PC-3 (cell line): Measurements from ENCODE around the gene CCDC141. TPM values are rescaled to one million over a fixed set of nuclear protein-coding genes. Genes with fewer than 3 reads are reported as not detected.

ENCODE experiments used
- ATAC-seq: fragments of 200-7000 bp; cut with Tn5 transposase; 2 replicates; pipeline ENCODE4 v1.9.1; 2020; ENCODE audit warnings: mild to moderate bottlenecking, moderate library complexity
- BruUV-seq: library from RNA; stranded (reverse); fragments of 400-500 nt; replicated peaks from 2 replicates; lab custom pipeline; 2021; lab: Mats Ljungman, UMichigan
- CTCF ChIA-PET: fragments of 300-600 bp; sonication (Branson Sonifier 250); formaldehyde crosslinking; loops from one replicate; lab custom pipeline; 2022; ENCODE audit warnings: antibody characterized with exemption; lab: Charles Lee
- POLR2A ChIA-PET: fragments of 300-600 bp; sonication (Branson Sonifier 250); formaldehyde crosslinking; loops from one replicate; lab custom pipeline; 2022; ENCODE audit warnings: antibody characterized with exemption; ENCODE audit not compliant: unreplicated experiment; lab: Charles Lee
- DNase-seq: peaks from one replicate; pipeline ENCODE4 v3.0.0-alpha.2; 2015
- H2AFZ ChIP-seq: fragments of 300-600 bp; sonication (generic); 2 replicates; pipeline ENCODE4 v1.6.0; 2016; ENCODE audit warnings: antibody characterized with exemption, low read length
- H3F3A ChIP-seq: fragments of 300-600 bp; sonication (generic); one replicate; pipeline ENCODE4 v1.6.0; 2017; ENCODE audit warnings: antibody characterized with exemption, low read length, control low read depth, mild to moderate bottlenecking; ENCODE audit not compliant: unreplicated experiment
- H3K27ac ChIP-seq: fragments of 300-600 bp; sonication (generic); 2 replicates; pipeline ENCODE4 v1.5.1; 2016; ENCODE audit warnings: mild to moderate bottlenecking, low read length
- H3K27me3 ChIP-seq: fragments of 300-600 bp; sonication (generic); 2 replicates; pipeline ENCODE4 v1.6.1; 2016; ENCODE audit warnings: low read length, mixed read lengths
- H3K36me3 ChIP-seq: fragments of 300-600 bp; sonication (generic); 2 replicates; pipeline ENCODE4 v1.6.1; 2016; ENCODE audit warnings: low read depth, mixed run types, low read length, mixed read lengths
- H3K4me1 ChIP-seq: fragments of 300-600 bp; sonication (generic); 2 replicates; pipeline ENCODE4 v1.5.1; 2016; ENCODE audit warnings: low read length; ENCODE audit not compliant: insufficient read depth
- H3K4me2 ChIP-seq: fragments of 300-600 bp; sonication (generic); 2 replicates; pipeline ENCODE4 v1.6.0; 2016; ENCODE audit warnings: low read length
- H3K4me3 ChIP-seq: fragments of 300-600 bp; sonication (generic); 2 replicates; pipeline ENCODE4 v1.5.1; 2016; ENCODE audit warnings: mild to moderate bottlenecking, low read length, mixed read lengths
- H3K79me2 ChIP-seq: fragments of 300-600 bp; sonication (generic); 2 replicates; pipeline ENCODE4 v1.6.1; 2017; ENCODE audit warnings: low read length, mixed read lengths
- H3K9ac ChIP-seq: fragments of 300-600 bp; sonication (generic); 2 replicates; pipeline ENCODE4 v1.6.0; 2016; ENCODE audit warnings: mild to moderate bottlenecking, low read length
- H3K9me2 ChIP-seq: fragments of 300-600 bp; sonication (generic); replicated peaks from 2 replicates; pipeline ENCODE4 v1.6.1; 2016; ENCODE audit warnings: mixed run types, low read length, mixed read lengths
- H3K9me3 ChIP-seq: fragments of 300-600 bp; sonication (generic); 2 replicates; pipeline ENCODE4 v1.6.1; 2016; ENCODE audit warnings: low read length, mixed read lengths
- H4K20me1 ChIP-seq: fragments of 300-600 bp; sonication (generic); 2 replicates; pipeline ENCODE4 v1.6.1; 2016; ENCODE audit warnings: low read length, mixed read lengths
- EZH2 ChIP-seq: fragments of 300-600 bp; sonication (generic); IDR thresholded peaks from one replicate; pipeline ENCODE4 v1.6.1; 2017; ENCODE audit warnings: antibody characterized with exemption, mild to moderate bottlenecking, low read length; ENCODE audit not compliant: unreplicated experiment
- EZH2phosphoT487 ChIP-seq: fragments of 300-600 bp; sonication (generic); IDR thresholded peaks from 2 replicates; pipeline ENCODE4 v1.6.1; 2018; ENCODE audit warnings: mild to moderate bottlenecking, antibody characterized with exemption, low read length, borderline replicate concordance
- intact Hi-C: fragments of 100-400 bp; cut with micrococcal nuclease; formaldehyde crosslinking; loops from 2 replicates; pipeline ENCODE4 v1.9.0; 2023
- total RNA-seq: library from RNA; depleted of rRNA; stranded (reverse); fragments of >200 nt; gene quantifications from 2 replicates; pipeline ENCODE4 v1.2.3, GENCODE V29; 2014
- TF ChIP-seq, protein P1 (sequence below): fragments of 300-600 bp; sonication (generic); conservative IDR thresholded peaks from 2 replicates; pipeline ENCODE4 v1.5.1; 2017; ENCODE audit warnings: antibody characterized with exemption, low read depth, mild to moderate bottlenecking, low read length

CCDC141 gene
- total RNA-seq, 1 experiment from 2014 or later, result 1.1 TPM

DNA sequence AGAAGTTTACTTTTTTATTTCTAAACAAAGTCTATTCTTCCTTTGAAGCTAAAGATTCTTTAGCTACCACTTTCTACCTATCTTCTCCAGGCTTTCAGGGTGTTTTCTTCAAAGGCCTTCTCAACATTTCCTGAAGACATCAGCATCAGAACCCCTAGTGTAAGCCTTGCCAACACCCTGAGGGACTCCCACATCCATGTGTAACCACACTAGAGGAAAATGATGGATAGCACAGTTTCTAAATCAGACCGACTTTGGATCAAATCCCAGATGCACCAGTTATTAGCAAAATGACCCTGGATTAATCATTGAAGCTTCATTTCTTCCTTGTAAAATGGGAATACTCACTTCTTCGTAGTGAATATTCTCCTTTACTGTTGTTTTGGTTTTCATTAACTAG is 238.0 kb downstream of the CCDC141 start:
- ChIA-PET CTCF (no interaction called here), POLR2A (no interaction called here)

DNA sequence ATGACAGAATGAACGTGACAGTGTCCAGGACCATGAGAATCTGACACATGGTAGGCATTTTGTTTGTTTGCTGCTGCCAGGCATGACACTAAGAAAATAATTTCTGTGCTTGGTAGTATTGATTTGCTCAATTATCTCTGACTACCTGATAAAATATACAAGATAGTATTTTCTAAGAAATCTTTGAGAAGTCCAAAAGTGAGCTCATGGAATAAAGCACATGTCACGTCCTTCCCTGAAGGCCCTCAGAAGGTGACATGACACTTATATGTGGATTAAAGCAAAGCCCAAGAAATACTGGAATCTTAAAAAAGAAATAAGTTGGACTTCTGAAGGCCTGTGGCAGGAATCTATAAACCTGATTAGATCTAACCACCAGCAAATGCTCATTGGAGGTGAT is 238.9 kb downstream of the CCDC141 start:
- intact Hi-C loops, result no loop called here
- ATAC-seq (no peak), DNase-seq (no peak)
- no peaks in the 10 kb centered on the region for H3F3A ChIP-seq
- no TSS peak for BruUV-seq
- H3K4me2 ChIP-seq, result no peak overlapping the region
- H3K36me3 ChIP-seq, result no peaks in the 10 kb centered on the region
- H3K27ac ChIP-seq, result no peak overlapping the region
- H3K9ac ChIP-seq, result no peak overlapping the region
- H3K27me3 ChIP-seq, result no peaks in the 10 kb centered on the region
- POLR2A ChIA-PET, result no interaction called here
- H3K9me3 ChIP-seq, result no peaks in the 10 kb centered on the region
- H3K4me3 ChIP-seq, result no peak overlapping the region
- no peaks in the 10 kb centered on the region for H4K20me1 ChIP-seq
- TF ChIP-seq EZH2phosphoT487, result no peak
- no peak for TF ChIP-seq EZH2
- TF ChIP-seq, protein P1, sequence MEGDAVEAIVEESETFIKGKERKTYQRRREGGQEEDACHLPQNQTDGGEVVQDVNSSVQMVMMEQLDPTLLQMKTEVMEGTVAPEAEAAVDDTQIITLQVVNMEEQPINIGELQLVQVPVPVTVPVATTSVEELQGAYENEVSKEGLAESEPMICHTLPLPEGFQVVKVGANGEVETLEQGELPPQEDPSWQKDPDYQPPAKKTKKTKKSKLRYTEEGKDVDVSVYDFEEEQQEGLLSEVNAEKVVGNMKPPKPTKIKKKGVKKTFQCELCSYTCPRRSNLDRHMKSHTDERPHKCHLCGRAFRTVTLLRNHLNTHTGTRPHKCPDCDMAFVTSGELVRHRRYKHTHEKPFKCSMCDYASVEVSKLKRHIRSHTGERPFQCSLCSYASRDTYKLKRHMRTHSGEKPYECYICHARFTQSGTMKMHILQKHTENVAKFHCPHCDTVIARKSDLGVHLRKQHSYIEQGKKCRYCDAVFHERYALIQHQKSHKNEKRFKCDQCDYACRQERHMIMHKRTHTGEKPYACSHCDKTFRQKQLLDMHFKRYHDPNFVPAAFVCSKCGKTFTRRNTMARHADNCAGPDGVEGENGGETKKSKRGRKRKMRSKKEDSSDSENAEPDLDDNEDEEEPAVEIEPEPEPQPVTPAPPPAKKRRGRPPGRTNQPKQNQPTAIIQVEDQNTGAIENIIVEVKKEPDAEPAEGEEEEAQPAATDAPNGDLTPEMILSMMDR, result no peak
- H3K4me1 ChIP-seq, result no peaks in the 10 kb centered on the region
- H3K79me2 ChIP-seq, result no peaks in the 10 kb centered on the region
- H2AFZ ChIP-seq, result no peak overlapping the region
- no peaks in the 10 kb centered on the region for H3K9me2 ChIP-seq
- CTCF ChIA-PET, result no interaction called here

More for the DNA sequence above, 238.0 kb downstream of the CCDC141 start:
- Histone ChIP-seq H3K36me3 (no peaks in the 10 kb centered on the region), H3K9me2 (no peaks in the 10 kb centered on the region), H3K4me1 (no peaks in the 10 kb centered on the region), H3K4me2 (no peak overlapping the region), H3F3A (no peaks in the 10 kb centered on the region), H3K79me2 (no peaks in the 10 kb centered on the region), H3K27ac (no peak overlapping the region), H3K9me3 (no peaks in the 10 kb centered on the region), H3K9ac (no peak overlapping the region), H4K20me1 (no peaks in the 10 kb centered on the region), H3K4me3 (no peak overlapping the region), H2AFZ (no peak overlapping the region), H3K27me3 (no peaks in the 10 kb centered on the region)
- DNase-seq (no peak), ATAC-seq (no peak)
- TF ChIP-seq EZH2phosphoT487 (no peak), EZH2 (no peak)
- TF ChIP-seq, protein P1, result no peak
- BruUV-seq, result no TSS peak
- intact Hi-C loops, result no loop called here

DNA sequence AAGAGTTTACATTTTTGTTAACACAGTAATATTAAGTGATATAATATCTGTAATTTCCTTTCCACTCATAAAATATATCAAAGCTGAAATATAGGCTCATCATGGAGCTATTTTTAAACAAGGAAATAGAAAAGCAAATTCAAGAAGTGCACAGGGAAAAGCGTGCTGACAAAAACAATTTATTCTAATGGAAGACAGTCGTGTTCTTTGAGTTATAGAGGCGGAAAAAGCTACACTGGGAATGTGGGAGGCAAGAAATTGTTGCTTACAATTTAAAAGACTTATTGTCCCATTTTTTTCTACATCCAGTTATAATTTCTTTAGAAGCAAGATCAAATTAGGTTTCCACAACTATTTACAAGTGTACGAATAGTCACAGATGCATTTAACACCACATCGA is 239.5 kb downstream of the CCDC141 start:
- ChIA-PET CTCF (no interaction called here), POLR2A (no interaction called here)
- H3K4me2 ChIP-seq, result no peak overlapping the region
- no peak for ATAC-seq
- no peaks in the 10 kb centered on the region for H3K27me3 ChIP-seq
- H3K9ac ChIP-seq, result no peak overlapping the region
- intact Hi-C loops, result no loop called here
- TF ChIP-seq EZH2phosphoT487, result no peak
- no peak for TF ChIP-seq EZH2
- TF ChIP-seq, protein P1, result no peak
- no peaks in the 10 kb centered on the region for H3K36me3 ChIP-seq
- no peaks in the 10 kb centered on the region for H4K20me1 ChIP-seq
- no peaks in the 10 kb centered on the region for H3K9me3 ChIP-seq
- no peak overlapping the region for H3K27ac ChIP-seq
- H3K79me2 ChIP-seq, result no peaks in the 10 kb centered on the region
- DNase-seq, result no peak
- H3F3A ChIP-seq, result no peaks in the 10 kb centered on the region
- no peak overlapping the region for H3K4me3 ChIP-seq
- H3K4me1 ChIP-seq, result no peaks in the 10 kb centered on the region
- no peak overlapping the region for H2AFZ ChIP-seq
- H3K9me2 ChIP-seq, result no peaks in the 10 kb centered on the region
- BruUV-seq, result no TSS peak
